ENCODE data around the gene GPR42. TPM values are rescaled to one million over a fixed set of nuclear protein-coding genes. Genes with fewer than 3 reads are reported as not detected.

GPR42 gene
- total and polyA plus RNA-seq, 2 experiments from 2014 or later: not detected

DNA sequence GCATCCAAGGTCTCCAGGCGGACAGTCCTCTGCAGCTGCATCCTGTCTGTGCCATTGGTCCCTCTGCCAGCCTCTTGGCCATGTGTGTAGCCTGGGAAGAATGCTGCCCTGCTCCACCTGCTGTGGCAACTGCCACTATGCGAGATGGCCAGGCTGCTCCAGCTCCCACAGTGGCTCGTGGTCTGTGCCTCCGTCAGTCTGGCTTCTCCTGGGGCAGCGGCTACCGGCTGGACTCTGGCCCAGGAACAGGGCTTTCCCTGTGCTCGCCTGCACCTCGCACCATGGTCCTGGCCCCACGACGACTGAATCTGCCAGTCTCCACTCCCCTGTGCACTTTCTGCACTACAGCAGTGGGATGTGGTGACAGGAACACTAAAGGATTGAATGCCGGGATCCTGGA lies 50.5 kb downstream of the GPR42 start:
- TF ChIP-seq EZH2phosphoT487 (IDR thresholded peaks at IDR 0.05; ENCODE audit: low read depth, severe bottlenecking, unreplicated experiment) (no peak), EZH2 (IDR thresholded peaks at IDR 0.05; ENCODE audit: borderline replicate concordance) (no peak)
- TF ChIP-seq, protein P1, sequence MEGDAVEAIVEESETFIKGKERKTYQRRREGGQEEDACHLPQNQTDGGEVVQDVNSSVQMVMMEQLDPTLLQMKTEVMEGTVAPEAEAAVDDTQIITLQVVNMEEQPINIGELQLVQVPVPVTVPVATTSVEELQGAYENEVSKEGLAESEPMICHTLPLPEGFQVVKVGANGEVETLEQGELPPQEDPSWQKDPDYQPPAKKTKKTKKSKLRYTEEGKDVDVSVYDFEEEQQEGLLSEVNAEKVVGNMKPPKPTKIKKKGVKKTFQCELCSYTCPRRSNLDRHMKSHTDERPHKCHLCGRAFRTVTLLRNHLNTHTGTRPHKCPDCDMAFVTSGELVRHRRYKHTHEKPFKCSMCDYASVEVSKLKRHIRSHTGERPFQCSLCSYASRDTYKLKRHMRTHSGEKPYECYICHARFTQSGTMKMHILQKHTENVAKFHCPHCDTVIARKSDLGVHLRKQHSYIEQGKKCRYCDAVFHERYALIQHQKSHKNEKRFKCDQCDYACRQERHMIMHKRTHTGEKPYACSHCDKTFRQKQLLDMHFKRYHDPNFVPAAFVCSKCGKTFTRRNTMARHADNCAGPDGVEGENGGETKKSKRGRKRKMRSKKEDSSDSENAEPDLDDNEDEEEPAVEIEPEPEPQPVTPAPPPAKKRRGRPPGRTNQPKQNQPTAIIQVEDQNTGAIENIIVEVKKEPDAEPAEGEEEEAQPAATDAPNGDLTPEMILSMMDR (IDR thresholded peaks at IDR 0.05; ENCODE audit: poor library complexity): no peak
- 87% methylated on average over 11 of the region's 11 CpGs for WGBS (ENCODE audit: low lambda C conversion rate, missing lambda C conversion rate)

More for the DNA sequence above, 50.5 kb downstream of the GPR42 start:
- no peak for DNase-seq (ENCODE audit: low spot score)
- H3K4me2 ChIP-seq: no peak overlapping the region
- H4K20me1 ChIP-seq (ENCODE audit: insufficient read depth, poor library complexity, severe bottlenecking): no peaks in the 10 kb centered on the region
- no peaks in the 10 kb centered on the region for H3K9me2 ChIP-seq (replicated peaks; ENCODE audit: insufficient read depth)
- H3K36me3 ChIP-seq (replicated peaks; ENCODE audit: insufficient read depth, low read depth): no peaks in the 10 kb centered on the region
- H3K9me3 ChIP-seq (ENCODE audit: low read depth): no peaks in the 10 kb centered on the region
- no peak overlapping the region for H3K4me3 ChIP-seq
- peaks cover 6% of the 10 kb centered on the region for H3K4me1 ChIP-seq (ENCODE audit: insufficient read depth)
- H3K79me2 ChIP-seq: no peaks in the 10 kb centered on the region
- no peak overlapping the region for H2AFZ ChIP-seq
- H3K27ac ChIP-seq: no peak overlapping the region
- peaks cover 6% of the 10 kb centered on the region for H3K27me3 ChIP-seq

Small RNA genes within 50 kb of the gene (microRNA-seq; reads per million reads assigned to microRNA genes)
- gene MIR5196: not detected

Small RNA genes within 50 kb of the gene (small RNA-seq; reads per million reads assigned to genes)
- gene RN7SL491P: not detected

Other genes starting within 250 kb of the GPR42 start
- 2.4 and 6.3 TPM in 2 replicates for gene LGI4, start 236.0 kb upstream of the GPR42 start, total RNA-seq
- 5.2 and 8.8 TPM in 2 replicates for gene LGI4, start 236.0 kb upstream of the GPR42 start, polyA plus RNA-seq
- gene FXYD1, start 232.2 kb upstream of the GPR42 start, total RNA-seq: 2.9 and 7.5 TPM in 2 replicates
- gene FXYD1, start 232.2 kb upstream of the GPR42 start, polyA plus RNA-seq: 18.5 and 22.0 TPM in 2 replicates
- 0.27 TPM in 1 of 2 replicates, not detected in the other for gene FXYD7, start 227.8 kb upstream of the GPR42 start, total RNA-seq
- 0.22 and 0.46 TPM in 2 replicates for gene FXYD7, start 227.8 kb upstream of the GPR42 start, polyA plus RNA-seq
- 36.4 and 42.8 TPM in 2 replicates for gene FXYD5, start 216.3 kb upstream of the GPR42 start, total RNA-seq
- 81.1 and 90.2 TPM in 2 replicates for gene FXYD5, start 216.3 kb upstream of the GPR42 start, polyA plus RNA-seq
- gene FAM187B, start 142.3 kb upstream of the GPR42 start, total RNA-seq: 0.56 TPM in 1 of 2 replicates, not detected in the other
- not detected in 2 replicates for gene FAM187B, start 142.3 kb upstream of the GPR42 start, polyA plus RNA-seq
- gene LSR, start 122.1 kb upstream of the GPR42 start, total RNA-seq: 89.9 and 113 TPM in 2 replicates
- gene LSR, start 122.1 kb upstream of the GPR42 start, polyA plus RNA-seq: 255 and 296 TPM in 2 replicates
- gene USF2, start 102.1 kb upstream of the GPR42 start, total RNA-seq: 55.6 and 61.4 TPM in 2 replicates
- 30.2 and 35.0 TPM in 2 replicates for gene USF2, start 102.1 kb upstream of the GPR42 start, polyA plus RNA-seq
- 5.1 and 7.0 TPM in 2 replicates for gene HAMP, start 88.5 kb upstream of the GPR42 start, total RNA-seq
- 49.3 and 55.8 TPM in 2 replicates for gene HAMP, start 88.5 kb upstream of the GPR42 start, polyA plus RNA-seq
- gene MAG, start 78.9 kb upstream of the GPR42 start, total RNA-seq: 2.8 TPM in 1 of 2 replicates, not detected in the other
- gene MAG, start 78.9 kb upstream of the GPR42 start, polyA plus RNA-seq: 0.47 and 0.81 TPM in 2 replicates
- 1.6 and 3.5 TPM in 2 replicates for gene CD22, start 41.9 kb upstream of the GPR42 start, total RNA-seq
- gene CD22, start 41.9 kb upstream of the GPR42 start, polyA plus RNA-seq: 1.9 TPM in 1 of 2 replicates, not detected in the other
- gene FFAR1, start 23.2 kb upstream of the GPR42 start, total RNA-seq: not detected in 2 replicates
- not detected in 2 replicates for gene FFAR1, start 23.2 kb upstream of the GPR42 start, polyA plus RNA-seq
- gene FFAR3, start 12.6 kb upstream of the GPR42 start, total RNA-seq: 0.80 and 1.6 TPM in 2 replicates
- gene FFAR3, start 12.6 kb upstream of the GPR42 start, polyA plus RNA-seq: 2.4 TPM in 1 of 2 replicates, not detected in the other
- 0.16 and 0.20 TPM in 2 replicates for gene FFAR2, start 77.2 kb downstream of the GPR42 start, total RNA-seq
- gene FFAR2, start 77.2 kb downstream of the GPR42 start, polyA plus RNA-seq: 0.64 TPM in 1 of 2 replicates, not detected in the other
- 1.6 and 2.7 TPM in 2 replicates for gene KRTDAP, start 119.4 kb downstream of the GPR42 start, total RNA-seq
- 0.97 and 1.6 TPM in 2 replicates for gene KRTDAP, start 119.4 kb downstream of the GPR42 start, polyA plus RNA-seq
- 57.0 and 64.1 TPM in 2 replicates for gene DMKN, start 142.6 kb downstream of the GPR42 start, total RNA-seq
- gene DMKN, start 142.6 kb downstream of the GPR42 start, polyA plus RNA-seq: 99.5 and 111 TPM in 2 replicates
- 0.40 TPM in 1 of 2 replicates, not detected in the other for gene SBSN, start 157.2 kb downstream of the GPR42 start, total RNA-seq
- gene SBSN, start 157.2 kb downstream of the GPR42 start, polyA plus RNA-seq: 0.19 and 0.66 TPM in 2 replicates
- not detected in 2 replicates for gene GAPDHS, start 162.4 kb downstream of the GPR42 start, total RNA-seq
- gene GAPDHS, start 162.4 kb downstream of the GPR42 start, polyA plus RNA-seq: not detected in 2 replicates
- 115 and 133 TPM in 2 replicates for gene TMEM147, start 174.6 kb downstream of the GPR42 start, total RNA-seq
- 287 and 288 TPM in 2 replicates for gene TMEM147, start 174.6 kb downstream of the GPR42 start, polyA plus RNA-seq
- gene ATP4A, start 192.6 kb downstream of the GPR42 start, total RNA-seq: 5.0 and 6.4 TPM in 2 replicates
- gene ATP4A, start 192.6 kb downstream of the GPR42 start, polyA plus RNA-seq: 3.5 and 5.1 TPM in 2 replicates
- gene PMIS2, start 215.1 kb downstream of the GPR42 start, total RNA-seq: not detected in 2 replicates
- gene PMIS2, start 215.1 kb downstream of the GPR42 start, polyA plus RNA-seq: not detected in 2 replicates
- 4.9 and 6.3 TPM in 2 replicates for gene HAUS5, start 241.7 kb downstream of the GPR42 start, total RNA-seq
- gene HAUS5, start 241.7 kb downstream of the GPR42 start, polyA plus RNA-seq: 12.6 and 15.4 TPM in 2 replicates

Data from hepatocyte (in vitro differentiated cells).